ENCODE results near the gene SMAP1.

GRCh38 chr6:70838907-70839285 lies 171.2 kb downstream of the SMAP1 start:
- no peak for TF ChIP-seq CTCF (IDR thresholded peaks at IDR 0.05)
- TF ChIP-seq POLR2A (IDR thresholded peaks at IDR 0.05): no peak
- no peak for TF ChIP-seq POLR2AphosphoS5 (IDR thresholded peaks at IDR 0.05)

All from prostate gland (tissue), 2 donors.